Right lobe of liver (tissue), 4 donors: Measurements from ENCODE around the gene DLK2.

ENCODE experiments used
- POLR2A ChIP-seq: fragments of 450-650 bp; IDR thresholded peaks from one replicate; pipeline ENCODE4 v1.6.1; 2017; ENCODE audit warnings: antibody characterized with exemption, mild to moderate bottlenecking
- TF ChIP-seq, protein P1 (sequence below), 4 donors: fragments of 200-600 bp in 3 of 4; fragments of 450-650 bp in 1 of 4; IDR thresholded peaks; one replicate each; pipeline versions ENCODE4 v1.5.1 to v1.8.0; 2016 to 2022; ENCODE audit warnings: antibody characterized with exemption in 4 of 4, mild to moderate bottlenecking in 2 of 4
- donor health status: DM: no; HTN: no; CAD: no.
- donor health status: DM: no; HTN: no; CAD: no.
- donor health status: DM: no; HTN: yes; CAD: no.

GRCh38 chr6:43453831-43454230 lies 1.5 kb downstream of the DLK2 start:
- TF ChIP-seq, protein P1, sequence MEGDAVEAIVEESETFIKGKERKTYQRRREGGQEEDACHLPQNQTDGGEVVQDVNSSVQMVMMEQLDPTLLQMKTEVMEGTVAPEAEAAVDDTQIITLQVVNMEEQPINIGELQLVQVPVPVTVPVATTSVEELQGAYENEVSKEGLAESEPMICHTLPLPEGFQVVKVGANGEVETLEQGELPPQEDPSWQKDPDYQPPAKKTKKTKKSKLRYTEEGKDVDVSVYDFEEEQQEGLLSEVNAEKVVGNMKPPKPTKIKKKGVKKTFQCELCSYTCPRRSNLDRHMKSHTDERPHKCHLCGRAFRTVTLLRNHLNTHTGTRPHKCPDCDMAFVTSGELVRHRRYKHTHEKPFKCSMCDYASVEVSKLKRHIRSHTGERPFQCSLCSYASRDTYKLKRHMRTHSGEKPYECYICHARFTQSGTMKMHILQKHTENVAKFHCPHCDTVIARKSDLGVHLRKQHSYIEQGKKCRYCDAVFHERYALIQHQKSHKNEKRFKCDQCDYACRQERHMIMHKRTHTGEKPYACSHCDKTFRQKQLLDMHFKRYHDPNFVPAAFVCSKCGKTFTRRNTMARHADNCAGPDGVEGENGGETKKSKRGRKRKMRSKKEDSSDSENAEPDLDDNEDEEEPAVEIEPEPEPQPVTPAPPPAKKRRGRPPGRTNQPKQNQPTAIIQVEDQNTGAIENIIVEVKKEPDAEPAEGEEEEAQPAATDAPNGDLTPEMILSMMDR (IDR thresholded peaks at IDR 0.05) = no peak
- no peak for TF ChIP-seq POLR2A
